AG20443 (cell line): ENCODE data around the gene PDHA1.

Source experiments
- DNase-seq: peaks from one replicate; pipeline ENCODE4 v3.0.0; 2012; ENCODE audit warnings: low spot score, mixed read lengths

The PDHA1 gene

GRCh38 chrX:19375546-19375945, 31.8 kb downstream of the PDHA1 start:
- DNase-seq, result no peak

DNA sequence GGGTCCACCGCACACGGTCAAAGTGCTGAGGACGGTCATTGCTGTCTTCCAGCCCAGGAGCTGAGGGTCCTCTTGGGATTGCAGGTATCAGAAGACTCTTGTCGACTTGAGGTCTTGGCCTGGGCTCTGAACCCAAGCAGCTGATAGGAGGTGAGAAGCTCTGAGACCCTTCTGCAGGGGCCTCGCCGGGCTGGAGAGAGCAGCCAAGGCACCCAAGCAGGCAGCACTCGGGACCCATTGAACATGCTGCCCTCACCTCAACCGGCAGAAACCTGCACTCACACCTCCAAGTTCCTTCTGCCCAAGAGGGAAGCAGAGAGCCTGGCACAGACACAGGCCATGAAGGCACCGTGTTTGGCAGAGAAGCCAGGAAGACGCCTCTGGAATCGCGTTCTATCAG, 34.1 kb downstream of the PDHA1 start:
- no peak for DNase-seq

DNA sequence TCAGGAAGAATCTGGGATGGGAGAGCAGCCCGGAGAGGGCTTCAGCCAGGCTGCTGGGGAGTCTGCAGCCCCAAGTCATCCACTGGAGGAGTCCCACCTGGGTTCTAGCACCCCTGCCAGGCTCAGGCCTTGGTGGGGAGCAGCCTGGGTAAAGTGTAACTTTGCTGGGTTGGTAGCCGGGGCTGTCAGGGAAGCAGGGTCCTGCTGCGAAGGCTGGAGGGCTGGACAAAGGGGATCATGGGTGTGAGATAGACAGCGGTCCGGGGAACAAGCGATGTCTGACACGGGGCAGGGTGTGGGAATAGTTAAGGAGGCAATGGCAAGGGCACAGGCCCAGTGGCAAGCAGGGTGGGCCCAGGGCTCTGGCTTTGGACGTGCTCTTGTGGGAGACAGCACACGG, 37.6 kb downstream of the PDHA1 start:
- no peak for DNase-seq

GRCh38 chrX:19382555-19383145, 38.9 kb downstream of the PDHA1 start:
- peak; percentile 53 for DNase-seq

DNA sequence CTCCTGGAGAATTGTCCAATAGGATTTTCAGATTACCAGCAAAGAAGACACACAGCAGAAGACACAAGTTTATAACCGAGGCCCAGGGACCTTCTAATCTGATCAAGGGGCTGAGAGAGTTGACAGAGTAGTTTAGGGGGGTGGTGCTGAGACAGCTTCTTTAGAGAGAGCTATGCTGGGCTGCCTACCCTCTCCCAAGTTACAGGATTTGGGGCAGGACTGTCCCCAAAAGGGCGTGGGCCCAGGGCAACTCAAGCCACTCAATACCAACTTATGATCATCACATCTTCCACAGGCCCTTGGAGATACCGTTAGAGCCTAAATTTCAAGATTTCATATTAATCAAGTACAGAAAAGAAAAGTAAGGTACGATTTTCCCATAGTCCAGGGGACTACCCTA, 43.0 kb downstream of the PDHA1 start:
- no peak for DNase-seq

GRCh38 chrX:19388064-19388679, 44.4 kb downstream of the PDHA1 start:
- DNase-seq, result no peak

GRCh38 chrX:19388741-19389140, 45.0 kb downstream of the PDHA1 start:
- no peak for DNase-seq

DNA sequence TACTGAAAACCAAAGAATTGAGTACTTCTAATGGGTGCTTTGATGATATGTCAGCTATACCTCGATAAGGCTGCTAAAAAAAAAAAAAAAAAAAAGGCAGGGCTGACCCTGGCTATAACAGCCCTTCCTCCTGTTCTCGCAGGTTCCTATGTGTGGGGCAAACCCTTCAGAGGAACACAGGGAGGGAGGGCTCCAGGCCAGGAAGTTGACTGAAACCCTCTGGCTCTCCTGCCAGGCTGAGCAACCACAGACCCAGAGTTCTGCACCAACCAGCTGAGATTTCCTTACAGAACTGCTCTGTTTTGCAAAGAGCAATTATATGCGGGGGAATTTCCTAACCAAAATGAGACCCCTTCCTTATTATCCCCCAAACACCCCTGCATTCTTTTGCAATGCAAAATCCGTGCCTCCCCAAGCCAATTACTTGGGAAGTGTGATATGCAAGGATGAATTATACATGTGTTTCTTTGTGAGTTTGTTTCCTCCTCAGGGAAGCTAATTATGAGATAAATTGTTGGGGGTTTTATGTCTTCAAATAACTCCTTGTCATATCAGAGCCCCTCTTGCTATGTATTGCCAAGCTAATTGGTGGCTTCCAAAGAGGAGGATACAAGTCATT, 45.6 kb downstream of the PDHA1 start:
- no peak for DNase-seq

DNA sequence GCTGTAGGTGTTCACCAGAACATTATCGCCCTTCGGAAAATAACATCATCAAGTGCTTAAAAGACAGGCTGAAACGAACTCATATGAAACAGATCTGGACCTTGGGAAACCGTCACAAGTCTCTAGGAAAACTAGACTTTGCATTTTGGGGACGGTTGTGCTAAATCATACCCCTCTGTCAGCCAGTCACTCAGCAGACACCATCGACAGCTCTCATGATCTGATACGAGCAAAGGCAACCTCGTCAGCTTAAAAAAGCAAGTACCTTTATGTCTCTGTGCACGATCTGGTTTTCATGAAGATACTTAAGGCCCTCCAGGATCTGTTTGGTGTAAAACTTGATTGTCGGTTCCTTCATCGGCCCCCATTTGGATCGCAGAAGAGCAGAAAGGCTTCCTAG, 48.4 kb downstream of the PDHA1 start:
- no peak for DNase-seq

- DNase-seq, result no peak
Observed at GRCh38 chrX:19392703-19393102, 49.0 kb downstream of the PDHA1 start.

- no peak for DNase-seq
Observed at GRCh38 chrX:19403696-19404095, 60.0 kb downstream of the PDHA1 start.

DNA sequence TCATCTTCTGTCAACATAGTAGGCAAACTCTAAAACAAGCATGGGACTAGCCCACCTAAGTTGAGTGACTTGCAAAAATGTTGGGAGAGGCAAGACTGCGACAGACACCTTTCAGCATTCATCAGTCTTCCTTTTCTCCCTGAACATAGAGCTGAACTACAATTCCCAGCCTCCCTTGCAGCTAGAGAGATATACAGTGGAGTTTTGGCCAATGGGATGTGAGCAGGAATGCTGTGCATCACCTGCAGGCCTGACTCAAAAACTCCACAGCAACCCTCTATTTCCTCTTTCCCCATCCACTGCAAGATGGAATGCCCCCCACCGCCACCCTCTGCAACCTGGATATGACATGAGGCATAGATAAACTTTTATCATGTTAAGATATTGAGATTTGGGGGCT, 66.5 kb downstream of the PDHA1 start:
- DNase-seq, result no peak
